NAMALWA (cell line): ENCODE measurements around the gene MTFP1.
"Not testable (repeated sequence)": the region's sequence is repeated elsewhere in the genome, so short reads cannot be mapped to it uniquely, and the experiment has no call there.

Experiments
- DNase-seq: peaks from one replicate; pipeline ENCODE4 v3.0.0-alpha.2; 2015; ENCODE audit warnings: low spot score

MTFP1 gene

GRCh38 chr22:30425616-30426387 lies at the start of gene MTFP1:
MTFP1 (plus strand) TSS chr22:30425768; CDS start chr22:30425880, 112 bp downstream.
- peak; percentile 72 for DNase-seq

DNA sequence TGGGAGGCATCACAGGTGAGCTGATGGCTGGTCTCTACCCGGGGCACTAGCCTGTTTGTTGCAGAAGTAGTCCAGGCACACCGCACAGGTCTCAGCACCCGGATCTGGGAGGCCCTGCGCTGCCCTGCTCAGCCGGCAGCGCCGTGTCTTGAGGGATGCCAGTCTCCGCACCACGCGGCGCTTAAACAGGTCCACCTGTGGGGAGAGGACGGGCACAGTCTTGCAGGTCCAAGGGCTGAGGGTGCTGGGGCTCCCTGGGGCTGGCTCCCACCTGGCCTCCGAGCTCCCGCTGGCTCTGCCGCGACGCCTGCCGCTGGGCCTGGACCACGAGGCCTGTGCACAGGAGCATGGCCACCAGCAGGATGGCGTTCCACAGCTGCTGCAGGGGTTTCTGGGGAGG lies 45.6 kb upstream of the MTFP1 start:
- DNase-seq = no peak

DNA sequence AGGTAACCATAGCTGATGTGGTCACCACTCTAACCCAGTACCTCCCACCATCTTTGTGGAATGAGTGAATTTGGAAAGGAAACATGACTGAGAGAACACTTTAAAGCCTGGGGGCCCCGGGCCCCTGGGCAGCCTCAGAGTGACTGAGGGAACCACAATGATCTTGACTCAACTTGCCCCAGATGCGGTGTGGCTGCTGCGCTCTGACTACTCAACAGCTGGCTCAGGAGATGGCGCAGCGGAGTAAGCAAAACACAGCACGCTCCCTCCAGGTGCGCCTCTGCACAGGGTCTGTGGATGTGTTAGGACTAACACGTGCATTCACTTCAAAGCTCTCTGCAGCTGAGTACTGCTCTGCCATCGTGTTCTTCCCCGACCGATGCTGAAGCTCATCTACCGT lies 44.3 kb upstream of the MTFP1 start:
- no peak for DNase-seq

- DNase-seq = no peak
Observed at GRCh38 chr22:30382340-30382739, 43.2 kb upstream of the MTFP1 start.

GRCh38 chr22:30383061-30383460 lies 42.5 kb upstream of the MTFP1 start:
- DNase-seq = no peak

GRCh38 chr22:30385942-30386341 lies 39.6 kb upstream of the MTFP1 start:
- no peak for DNase-seq

DNA sequence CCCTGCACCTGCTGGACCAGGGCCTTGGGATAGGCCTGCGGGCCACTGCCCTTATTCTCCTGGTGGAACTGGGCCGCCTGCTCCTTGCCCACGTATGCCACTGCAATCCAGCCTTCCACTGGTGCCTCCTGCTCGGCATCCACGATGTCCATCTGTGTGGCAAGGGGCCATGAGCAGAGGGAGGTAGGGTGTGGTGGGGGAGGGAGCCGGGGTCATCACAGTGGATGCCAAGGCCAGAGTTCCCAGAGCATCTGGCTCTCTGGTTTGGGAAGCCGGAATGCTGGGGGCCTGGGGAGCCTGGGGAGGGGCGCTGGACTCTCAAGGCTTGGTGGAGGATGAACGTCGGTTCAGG lies 39.0 kb upstream of the MTFP1 start:
- no peak for DNase-seq

- peak; percentile 88 for DNase-seq
Observed at GRCh38 chr22:30386960-30387827, 38.4 kb upstream of the MTFP1 start, which contains the start of gene RNF215. RNF215 (minus strand) TSS chr22:30387411; CDS start chr22:30387313, 98 bp downstream.

DNA sequence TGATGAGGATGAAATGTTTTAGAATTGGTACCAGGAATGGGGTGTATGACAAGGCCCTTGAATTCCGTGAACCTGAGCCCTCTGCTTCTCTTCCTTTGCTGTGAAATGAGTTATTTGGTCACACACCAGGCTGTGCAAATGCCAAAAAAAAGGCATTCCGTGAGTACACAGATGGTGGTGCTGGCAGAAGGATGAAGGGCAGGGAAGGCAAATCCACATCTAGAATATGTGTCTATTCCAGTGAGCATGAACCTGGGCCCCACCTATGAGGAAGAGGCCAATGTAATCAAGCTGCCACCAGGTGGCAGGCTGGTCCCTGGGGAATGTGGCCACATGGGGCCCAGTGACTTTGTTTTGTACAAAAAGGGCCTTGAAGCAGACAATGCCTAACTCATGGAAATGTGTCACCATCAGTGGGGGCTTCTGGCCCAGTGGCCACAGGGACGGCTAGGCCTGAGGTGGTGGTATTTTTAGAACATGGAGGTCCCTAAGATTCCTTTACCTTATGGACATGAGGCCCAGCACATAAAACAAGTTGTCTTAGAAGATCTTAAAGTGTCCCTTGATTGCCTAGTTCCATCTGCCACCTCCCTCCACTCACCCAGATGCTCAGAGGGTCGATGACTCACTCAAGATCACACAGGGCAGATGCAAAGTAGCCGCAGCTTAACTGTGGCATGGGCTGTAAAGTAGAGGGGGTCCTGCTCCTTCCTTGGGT lies 34.4 kb upstream of the MTFP1 start:
- DNase-seq = peak; percentile 93

GRCh38 chr22:30392661-30393321 lies 32.8 kb upstream of the MTFP1 start:
- peak; percentile 38 for DNase-seq

DNA sequence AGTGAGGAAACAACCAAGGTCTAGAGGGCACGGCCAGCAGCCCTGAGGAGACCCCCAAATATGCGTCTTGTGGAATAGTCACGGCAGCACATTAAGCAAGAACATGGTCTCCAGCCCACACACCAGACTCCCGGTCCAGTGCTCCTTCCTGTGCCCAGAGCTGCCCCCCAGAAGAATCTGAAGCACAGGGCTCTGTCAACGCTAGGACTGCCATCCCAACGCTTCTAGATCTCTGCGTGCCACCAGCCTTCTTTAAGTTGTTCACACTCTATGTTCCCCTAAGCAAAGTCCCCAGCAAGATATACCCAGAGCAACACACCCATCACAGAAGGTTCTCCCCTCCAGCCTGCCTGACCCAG lies 32.3 kb upstream of the MTFP1 start:
- no peak for DNase-seq

- no peak for DNase-seq
Observed at GRCh38 chr22:30393885-30394284, 31.7 kb upstream of the MTFP1 start.

GRCh38 chr22:30396871-30397655 lies 28.5 kb upstream of the MTFP1 start, which contains the start of gene SEC14L2:
SEC14L2 (plus strand) TSS chr22:30397018; CDS start chr22:30397117, 99 bp downstream.
- no peak for DNase-seq

DNA sequence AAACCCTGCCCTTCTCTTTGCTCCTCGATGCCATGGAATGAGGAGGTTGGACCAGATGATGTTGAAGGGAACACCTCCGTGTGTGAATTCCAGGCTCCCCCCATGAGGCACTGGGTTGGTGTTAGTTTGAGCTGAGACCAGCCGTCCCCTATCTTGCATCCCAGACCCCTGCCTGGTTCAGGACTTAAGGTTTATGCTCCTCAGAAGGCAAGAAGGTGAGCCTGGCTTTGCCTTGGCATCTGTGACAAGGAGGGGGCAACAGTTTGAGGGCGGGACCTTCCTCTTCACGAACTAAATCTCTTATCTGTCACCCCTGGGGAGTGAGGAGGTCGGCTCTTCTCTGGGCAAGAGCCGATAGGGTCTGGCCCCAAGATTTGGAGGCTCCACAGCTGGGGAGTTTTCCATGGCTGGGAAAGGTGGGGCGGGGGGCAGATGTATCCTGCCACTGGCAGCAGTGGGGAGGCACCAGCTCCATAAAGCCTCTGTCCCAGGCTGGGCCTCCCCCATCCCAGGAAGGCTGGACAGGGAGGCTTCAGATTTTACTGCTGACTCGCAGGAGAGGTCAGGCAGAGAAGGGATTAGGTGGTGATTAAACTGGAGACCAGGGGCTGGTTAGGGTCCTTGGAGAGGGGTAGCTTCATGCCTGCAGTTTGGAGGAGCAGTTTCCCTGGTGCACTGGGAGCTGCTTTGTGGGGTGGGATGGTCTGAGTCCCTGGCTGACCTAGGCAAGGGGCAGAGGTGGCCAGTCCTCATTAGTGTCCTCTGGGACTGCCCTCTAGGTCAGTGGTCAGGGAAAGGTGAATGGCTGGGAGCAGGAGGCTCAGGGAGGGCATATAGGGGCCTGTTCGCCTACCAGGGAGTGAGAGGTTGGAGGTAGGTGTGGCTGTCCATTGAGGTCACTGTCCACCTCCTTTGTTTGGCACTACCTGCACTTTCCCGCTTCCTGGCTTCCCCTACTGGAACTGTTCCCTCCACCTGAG lies 27.6 kb upstream of the MTFP1 start:
- no peak for DNase-seq

DNA sequence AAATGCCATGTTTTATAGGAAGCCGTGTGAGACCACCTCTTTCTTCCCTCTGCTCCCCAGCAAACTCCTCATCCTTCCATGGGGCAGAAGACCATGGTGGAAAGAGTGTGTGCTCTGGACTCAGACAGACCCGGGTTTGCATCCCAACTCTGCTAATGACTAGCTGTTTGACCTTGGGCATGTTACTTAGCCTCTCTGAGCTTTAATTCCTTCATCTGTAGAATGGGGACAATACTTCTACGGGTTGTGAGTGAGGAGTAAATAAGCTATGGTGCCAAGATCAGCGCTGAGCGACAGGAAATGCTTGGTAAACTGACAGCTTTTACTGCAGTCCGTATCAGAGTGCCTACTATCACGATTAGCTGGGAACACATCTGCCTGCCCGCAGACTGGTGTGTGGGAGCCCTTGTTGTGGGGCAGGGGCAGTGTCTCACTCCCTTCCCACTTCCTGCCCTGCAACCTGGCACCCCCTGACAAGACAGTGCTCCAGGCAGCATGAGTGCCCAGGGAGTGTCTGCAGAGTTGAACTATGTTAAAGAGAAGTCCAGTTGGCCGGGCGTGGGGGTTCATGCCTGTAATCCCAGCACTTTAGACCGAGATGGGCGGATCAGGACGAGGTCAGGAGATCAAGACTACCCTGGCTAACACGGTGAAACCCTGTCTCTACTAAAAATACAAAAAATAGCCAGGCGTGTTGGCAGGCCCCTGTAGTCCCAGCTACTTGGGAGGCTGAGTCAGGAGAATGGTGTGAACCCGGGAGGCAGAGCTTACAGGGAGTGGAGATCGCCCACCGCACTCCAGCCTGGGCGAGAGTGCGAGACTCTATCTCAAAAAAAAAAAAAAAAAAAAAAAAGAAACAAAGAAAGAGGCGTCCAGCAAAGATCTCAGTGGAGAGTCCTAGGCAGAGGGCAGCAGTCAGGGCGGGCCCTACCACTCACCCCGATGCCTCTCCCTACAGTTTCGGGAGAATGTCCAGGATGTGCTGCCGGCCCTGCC lies 26.6 kb upstream of the MTFP1 start:
- no peak for DNase-seq

- DNase-seq = no peak
Observed at GRCh38 chr22:30399718-30400117, 25.9 kb upstream of the MTFP1 start.

DNA sequence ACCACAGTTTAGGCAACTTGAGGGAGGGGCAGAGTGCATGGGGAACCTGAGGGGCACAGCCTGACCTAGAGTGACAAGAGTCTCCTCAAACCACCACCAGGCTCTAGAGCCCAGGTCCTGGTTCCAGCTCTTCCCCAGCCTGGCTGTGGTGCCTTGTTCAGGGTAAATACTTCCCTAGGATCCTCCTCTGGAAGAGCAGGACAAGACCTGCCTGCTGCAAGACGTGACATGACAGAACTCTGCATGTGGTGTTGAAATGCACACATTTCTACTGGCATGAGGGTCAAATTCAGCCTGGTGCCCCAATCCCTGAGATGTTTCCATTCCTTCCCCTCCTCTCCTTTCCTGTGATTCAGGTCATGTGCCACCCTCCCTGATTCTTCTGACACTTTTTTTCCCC lies 25.4 kb upstream of the MTFP1 start:
- DNase-seq = no peak

- DNase-seq = not testable (repeated sequence)
Observed at GRCh38 chr22:30401024-30401423, 24.5 kb upstream of the MTFP1 start.
